Measurements from ENCODE around the gene DYNLRB1. TPM values are rescaled to one million over a fixed set of nuclear protein-coding genes. Genes with fewer than 3 reads are reported as not detected.
A peak's percentile ranks its signal among the peaks of the same experiment; 100 is the strongest.

DYNLRB1 gene
- total and polyA plus RNA-seq, 2 of the 13 experiments (the other 11 are each of a cell fraction or from before 2014, with no cell fraction given): 140 to 244 TPM

- TF ChIP-seq ATF5 (CRISPR knock-in tag; IDR thresholded peaks at IDR 0.05; ENCODE audit: low read depth) (no peak), MTF1 (CRISPR knock-in tag; IDR thresholded peaks at IDR 0.05) (no peak), NKX3-1 (CRISPR knock-in tag; IDR thresholded peaks at IDR 0.05) (peak; percentile 75), ZBTB14 (CRISPR knock-in tag; IDR thresholded peaks at IDR 0.05) (peak; percentile 8; the same call in 1 of the 2 replicates), KLF13 (CRISPR knock-in tag; IDR thresholded peaks at IDR 0.05) (no peak), KDM6A (CRISPR knock-in tag; IDR thresholded peaks at IDR 0.05; ENCODE audit: low read depth) (no peak), JUNB (CRISPR knock-in tag; IDR thresholded peaks at IDR 0.05; ENCODE audit: borderline replicate concordance) (no peak), SPEN (CRISPR knock-in tag; IDR thresholded peaks at IDR 0.05; ENCODE audit: low read depth) (no peak), PBX3 (CRISPR knock-in tag; IDR thresholded peaks at IDR 0.05; ENCODE audit: borderline replicate concordance) (peak; percentile 72; the same call in 1 of the 2 replicates), SMARCE1 (IDR thresholded peaks at IDR 0.05; ENCODE audit: borderline replicate concordance) (no peak), NR2F6 (IDR thresholded peaks at IDR 0.05) (no peak), NR2F6 (CRISPR knock-in tag; IDR thresholded peaks at IDR 0.05) (no peak), ZFAT (CRISPR knock-in tag; conservative IDR thresholded peaks at IDR 0.05) (no peak; the same call in 1 of the 2 replicates), TEAD2 (CRISPR knock-in tag; IDR thresholded peaks at IDR 0.05) (no peak), SMC3 (IDR thresholded peaks at IDR 0.05; ENCODE audit: low read length) (no peak)
- TF ChIP-seq, protein P1, sequence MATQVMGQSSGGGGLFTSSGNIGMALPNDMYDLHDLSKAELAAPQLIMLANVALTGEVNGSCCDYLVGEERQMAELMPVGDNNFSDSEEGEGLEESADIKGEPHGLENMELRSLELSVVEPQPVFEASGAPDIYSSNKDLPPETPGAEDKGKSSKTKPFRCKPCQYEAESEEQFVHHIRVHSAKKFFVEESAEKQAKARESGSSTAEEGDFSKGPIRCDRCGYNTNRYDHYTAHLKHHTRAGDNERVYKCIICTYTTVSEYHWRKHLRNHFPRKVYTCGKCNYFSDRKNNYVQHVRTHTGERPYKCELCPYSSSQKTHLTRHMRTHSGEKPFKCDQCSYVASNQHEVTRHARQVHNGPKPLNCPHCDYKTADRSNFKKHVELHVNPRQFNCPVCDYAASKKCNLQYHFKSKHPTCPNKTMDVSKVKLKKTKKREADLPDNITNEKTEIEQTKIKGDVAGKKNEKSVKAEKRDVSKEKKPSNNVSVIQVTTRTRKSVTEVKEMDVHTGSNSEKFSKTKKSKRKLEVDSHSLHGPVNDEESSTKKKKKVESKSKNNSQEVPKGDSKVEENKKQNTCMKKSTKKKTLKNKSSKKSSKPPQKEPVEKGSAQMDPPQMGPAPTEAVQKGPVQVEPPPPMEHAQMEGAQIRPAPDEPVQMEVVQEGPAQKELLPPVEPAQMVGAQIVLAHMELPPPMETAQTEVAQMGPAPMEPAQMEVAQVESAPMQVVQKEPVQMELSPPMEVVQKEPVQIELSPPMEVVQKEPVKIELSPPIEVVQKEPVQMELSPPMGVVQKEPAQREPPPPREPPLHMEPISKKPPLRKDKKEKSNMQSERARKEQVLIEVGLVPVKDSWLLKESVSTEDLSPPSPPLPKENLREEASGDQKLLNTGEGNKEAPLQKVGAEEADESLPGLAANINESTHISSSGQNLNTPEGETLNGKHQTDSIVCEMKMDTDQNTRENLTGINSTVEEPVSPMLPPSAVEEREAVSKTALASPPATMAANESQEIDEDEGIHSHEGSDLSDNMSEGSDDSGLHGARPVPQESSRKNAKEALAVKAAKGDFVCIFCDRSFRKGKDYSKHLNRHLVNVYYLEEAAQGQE (IDR thresholded peaks at IDR 0.05; ENCODE audit: borderline replicate concordance in 1 of 2, low read depth in 1 of 2, low read length in 2 of 2): no peak
- TF ChIP-seq, protein P2, sequence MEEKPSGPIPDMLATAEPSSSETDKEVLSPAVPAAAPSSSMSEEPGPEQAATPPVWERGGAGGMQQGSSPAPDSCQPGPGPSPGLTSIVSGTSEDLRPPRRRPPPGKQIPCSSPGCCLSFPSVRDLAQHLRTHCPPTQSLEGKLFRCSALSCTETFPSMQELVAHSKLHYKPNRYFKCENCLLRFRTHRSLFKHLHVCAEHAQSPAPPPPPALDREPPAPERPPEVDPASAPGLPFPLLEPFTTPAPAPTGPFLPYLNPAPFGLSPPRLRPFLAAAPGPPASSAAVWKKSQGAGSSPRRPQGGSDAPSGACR (CRISPR knock-in tag; IDR thresholded peaks at IDR 0.05): peak; percentile 98; the same call in 1 of the 2 replicates
- TF ChIP-seq, protein P3, sequence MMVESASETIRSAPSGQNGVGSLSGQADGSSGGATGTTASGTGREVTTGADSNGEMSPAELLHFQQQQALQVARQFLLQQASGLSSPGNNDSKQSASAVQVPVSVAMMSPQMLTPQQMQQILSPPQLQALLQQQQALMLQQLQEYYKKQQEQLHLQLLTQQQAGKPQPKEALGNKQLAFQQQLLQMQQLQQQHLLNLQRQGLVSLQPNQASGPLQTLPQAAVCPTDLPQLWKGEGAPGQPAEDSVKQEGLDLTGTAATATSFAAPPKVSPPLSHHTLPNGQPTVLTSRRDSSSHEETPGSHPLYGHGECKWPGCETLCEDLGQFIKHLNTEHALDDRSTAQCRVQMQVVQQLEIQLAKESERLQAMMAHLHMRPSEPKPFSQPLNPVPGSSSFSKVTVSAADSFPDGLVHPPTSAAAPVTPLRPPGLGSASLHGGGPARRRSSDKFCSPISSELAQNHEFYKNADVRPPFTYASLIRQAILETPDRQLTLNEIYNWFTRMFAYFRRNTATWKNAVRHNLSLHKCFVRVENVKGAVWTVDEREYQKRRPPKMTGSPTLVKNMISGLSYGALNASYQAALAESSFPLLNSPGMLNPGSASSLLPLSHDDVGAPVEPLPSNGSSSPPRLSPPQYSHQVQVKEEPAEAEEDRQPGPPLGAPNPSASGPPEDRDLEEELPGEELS (CRISPR knock-in tag; IDR thresholded peaks at IDR 0.05): no peak
Observed at GRCh38 chr20:34515484-34516246, 557 bp upstream of the DYNLRB1 start (continued).

Data from HepG2 (cell line).